Neuronal stem cell (in vitro differentiated cells): ENCODE data around the gene SNRNP200.

ENCODE experiments used
- DNase-seq: peaks from one replicate; pipeline ENCODE4 v3.0.0-alpha.2; 2013; ENCODE audit warnings: low spot score
- H2AFZ ChIP-seq: one replicate; pipeline ENCODE4 v1.6.1; 2013; ENCODE audit warnings: mild to moderate bottlenecking, low read length, inconsistent platforms
- H2AK5ac ChIP-seq: 2 replicates; pipeline ENCODE4 v1.6.1; 2013; ENCODE audit warnings: low read depth, mild to moderate bottlenecking, inconsistent platforms, low read length, moderate library complexity, mixed read lengths
- H2BK120ac ChIP-seq: 2 replicates; pipeline ENCODE4 v1.6.1; 2013; ENCODE audit warnings: low read depth, mild to moderate bottlenecking, inconsistent platforms, low read length, moderate library complexity, mixed read lengths
- H2BK12ac ChIP-seq: one replicate; pipeline ENCODE4 v1.6.1; 2013; ENCODE audit warnings: low read length, inconsistent platforms
- H2BK15ac ChIP-seq: 2 replicates; pipeline ENCODE4 v1.6.1; 2013; ENCODE audit warnings: mild to moderate bottlenecking, low read length, inconsistent platforms, mixed read lengths
- H2BK5ac ChIP-seq: one replicate; pipeline ENCODE4 v1.6.1; 2013; ENCODE audit warnings: inconsistent platforms, mild to moderate bottlenecking, low read length, moderate library complexity
- H3K14ac ChIP-seq: one replicate; pipeline ENCODE4 v1.6.1; 2013; ENCODE audit warnings: low read length, inconsistent platforms
- H3K18ac ChIP-seq: 2 replicates; pipeline ENCODE4 v1.6.1; 2013; ENCODE audit warnings: low read length, inconsistent platforms
- H3K23ac ChIP-seq: 2 replicates; pipeline ENCODE4 v1.6.1; 2013; ENCODE audit warnings: low read depth, mild to moderate bottlenecking, mixed read lengths, low read length, inconsistent platforms; ENCODE audit not compliant: poor library complexity
- H3K27ac ChIP-seq: replicated peaks from 3 replicates; pipeline ENCODE4 v1.5.1; 2013; ENCODE audit warnings: low read length, inconsistent platforms
- H3K27me3 ChIP-seq, 3 experiments: 2 replicates each; pipeline ENCODE4 v1.6.1; 2013; ENCODE audit warnings: low read length in 3 of 3, mild to moderate bottlenecking in 2 of 3, inconsistent platforms in 1 of 3, low read depth in 1 of 3, mixed read lengths in 1 of 3, moderate library complexity in 1 of 3; ENCODE audit not compliant: control insufficient read depth in 3 of 3, insufficient read depth in 3 of 3
- H3K36me3 ChIP-seq, 2 donors: replicated peaks in 1 of 2; 2 replicates each; pipeline ENCODE4 v1.6.1; 2013; ENCODE audit warnings: low read length in 2 of 2; ENCODE audit not compliant: control insufficient read depth in 2 of 2, insufficient read depth in 2 of 2
- H3K4ac ChIP-seq: 2 replicates; pipeline ENCODE4 v1.6.1; 2013; ENCODE audit warnings: inconsistent platforms, mild to moderate bottlenecking, low read length, moderate library complexity
- H3K4me1 ChIP-seq, 2 donors: 1 replicate in 1 of 2; 2 replicates in 1 of 2; pipeline ENCODE4 v1.6.1; 2013; ENCODE audit warnings: low read length in 2 of 2, low read depth in 1 of 2; ENCODE audit not compliant: control insufficient read depth in 2 of 2, insufficient read depth in 1 of 2
- H3K4me2 ChIP-seq: one replicate; pipeline ENCODE4 v1.6.1; 2013; ENCODE audit warnings: mild to moderate bottlenecking, low read length, inconsistent platforms; ENCODE audit not compliant: insufficient read depth, poor library complexity, severe bottlenecking
- H3K4me3 ChIP-seq, 2 donors: 2 replicates each; pipeline ENCODE4 v1.5.1; 2013; ENCODE audit warnings: low read length in 2 of 2, mild to moderate bottlenecking in 2 of 2, inconsistent platforms in 1 of 2, moderate library complexity in 1 of 2
- H3K79me1 ChIP-seq: one replicate; pipeline ENCODE4 v1.6.1; 2013; ENCODE audit warnings: low read depth, mild to moderate bottlenecking, inconsistent platforms, low read length, moderate library complexity
- H3K9ac ChIP-seq: one replicate; pipeline ENCODE4 v1.6.1; 2013; ENCODE audit warnings: mild to moderate bottlenecking, low read depth, low read length, inconsistent platforms; ENCODE audit not compliant: poor library complexity
- H3K9me3 ChIP-seq, 2 donors: replicated peaks in 1 of 2; 2 replicates each; pipeline versions ENCODE3 to v1.6.1; 2013; ENCODE audit warnings: low read length in 2 of 2, mild to moderate bottlenecking in 2 of 2, inconsistent platforms in 1 of 2, low read depth in 1 of 2, mixed read lengths in 1 of 2, moderate library complexity in 1 of 2; ENCODE audit not compliant: control insufficient read depth in 2 of 2, insufficient read depth in 1 of 2
- H4K8ac ChIP-seq: one replicate; pipeline ENCODE4 v1.6.1; 2013; ENCODE audit warnings: low read depth, mild to moderate bottlenecking, inconsistent platforms, low read length, moderate library complexity
- H4K91ac ChIP-seq: one replicate; pipeline ENCODE4 v1.6.1; 2013; ENCODE audit warnings: low read length, low read depth, mild to moderate bottlenecking, inconsistent platforms; ENCODE audit not compliant: poor library complexity
- WGBS, 2 donors: extraction: QIAGEN DNeasy Blood & Tissue Kit; methylation state at CpG; one replicate each; pipeline ENCODE4 v1.1.7; 2013; ENCODE audit warnings: missing lambda C conversion rate in 2 of 2, mixed read lengths in 1 of 2; ENCODE audit not compliant: insufficient read length in 2 of 2, insufficient replicate concordance in 1 of 2; ENCODE audit errors: extremely low coverage in 2 of 2; 5-methylcytosine and 5-hydroxymethylcytosine counted together

Gene SNRNP200

DNA sequence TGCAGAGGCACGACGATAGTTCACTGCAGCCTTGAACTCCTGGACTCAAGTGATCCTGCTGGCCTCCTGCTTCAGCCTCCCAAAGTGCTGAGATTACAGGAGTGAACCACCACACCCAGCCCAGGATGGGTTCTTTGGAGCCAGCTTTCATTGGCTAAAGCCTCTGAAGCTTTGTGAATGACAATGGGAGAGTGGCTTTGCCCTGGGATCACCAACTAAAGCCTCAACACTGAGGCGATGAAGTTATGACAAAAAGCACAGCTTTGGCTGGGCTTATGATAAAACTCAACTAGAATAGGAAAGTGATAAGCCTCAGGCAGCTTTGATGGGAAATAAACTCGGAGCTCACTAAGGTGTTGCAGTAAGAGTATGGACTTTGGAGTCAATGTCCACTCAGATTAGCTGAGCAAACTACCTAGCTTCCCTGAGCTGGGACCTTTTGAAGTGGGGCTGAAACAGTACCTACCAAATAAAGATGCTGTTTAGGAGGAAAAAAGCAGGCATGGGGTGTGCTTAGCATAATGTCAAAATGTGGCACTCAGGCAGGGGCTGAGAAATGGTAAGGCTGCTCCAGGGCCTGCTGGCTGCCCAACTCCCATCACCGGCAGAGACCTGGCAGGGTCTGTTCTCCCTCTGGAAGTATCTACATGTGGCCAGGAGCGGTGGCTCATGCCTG is 43.9 kb downstream of the SNRNP200 start:
- H3K27ac ChIP-seq = no peak overlapping the region
- no peaks in the 10 kb centered on the region for H3K27me3 ChIP-seq
- no peak overlapping the region for H2BK120ac ChIP-seq
- no CpG with 5 or more reads among the region's 6 CpGs for WGBS, 2 donors
- H3K36me3 ChIP-seq = peaks cover 2 to 54% of the 10 kb centered on the region in 2 donors
- peaks cover 0 to 13% of the 10 kb centered on the region in 2 donors for H3K4me1 ChIP-seq
- H2BK12ac ChIP-seq = no peak overlapping the region
- H3K23ac ChIP-seq = no peak overlapping the region
- H3K9ac ChIP-seq = no peak overlapping the region
- no peak overlapping the region for H3K4ac ChIP-seq
- no peaks in the 10 kb centered on the region for H3K9me3 ChIP-seq
- no peak overlapping the region for H2AFZ ChIP-seq
- no peak overlapping the region for H3K4me3 ChIP-seq
- no peak overlapping the region for H2BK15ac ChIP-seq
- no peak overlapping the region for H4K8ac ChIP-seq
- no peak overlapping the region for H4K91ac ChIP-seq
- H3K79me1 ChIP-seq = peaks cover 7% of the 10 kb centered on the region
- H2AK5ac ChIP-seq = no peak overlapping the region
- no peak overlapping the region for H3K18ac ChIP-seq
- H3K14ac ChIP-seq = no peak overlapping the region
- DNase-seq = no peak
- no peak overlapping the region for H3K4me2 ChIP-seq
- no peak overlapping the region for H2BK5ac ChIP-seq

DNA sequence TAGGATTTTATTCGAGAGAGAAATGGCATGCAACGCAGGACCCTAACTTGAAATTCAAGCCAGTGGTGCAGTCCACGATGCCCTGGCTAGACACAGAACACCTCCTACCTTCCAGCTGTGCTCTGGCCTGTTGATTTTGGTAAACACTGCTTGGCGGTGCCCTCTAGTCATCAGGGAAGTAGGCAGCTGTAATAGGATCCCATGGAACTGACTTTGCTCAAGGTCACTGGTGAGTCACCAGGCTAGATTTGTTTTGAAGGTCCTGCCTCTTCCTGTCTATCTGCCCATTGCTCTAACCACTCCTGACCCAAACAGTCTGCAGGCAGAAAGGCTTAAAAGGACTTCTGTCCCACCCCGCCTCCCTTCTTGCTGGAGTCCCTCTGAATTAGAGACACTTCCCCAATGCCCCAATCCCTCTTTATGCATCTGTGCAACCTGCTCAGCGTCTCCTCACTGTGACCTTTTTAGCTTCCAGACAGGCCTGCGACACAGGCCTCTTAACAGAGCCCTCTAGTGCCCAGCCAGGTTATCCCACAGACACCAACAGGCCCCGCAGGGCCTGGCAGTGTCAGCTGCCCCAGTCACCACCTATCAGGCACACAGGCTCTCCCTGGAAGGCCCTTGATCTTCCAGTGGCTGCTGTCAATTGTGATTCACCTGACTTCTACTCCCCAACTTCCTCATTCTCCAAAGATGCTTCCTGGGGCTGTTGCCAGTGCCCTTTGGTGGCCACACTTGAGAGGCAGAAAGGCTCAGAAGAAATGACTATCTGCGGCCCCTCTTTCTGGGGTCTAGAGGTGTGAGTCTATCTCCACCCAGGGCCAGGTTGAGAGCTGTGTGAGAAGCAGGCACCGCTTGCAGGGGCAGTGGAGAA is 44.7 kb downstream of the SNRNP200 start:
- Histone ChIP-seq H4K8ac (no peak overlapping the region), H2BK120ac (no peak overlapping the region), H3K36me3 (peaks cover 2 to 59% of the 10 kb centered on the region in 2 donors), H3K79me1 (peaks cover 4% of the 10 kb centered on the region), H4K91ac (no peak overlapping the region), H2AFZ (no peak overlapping the region), H3K4me1 (peaks cover 0 to 13% of the 10 kb centered on the region in 2 donors), H3K9me3 (no peaks in the 10 kb centered on the region), H2BK15ac (no peak overlapping the region), H3K23ac (no peak overlapping the region), H3K9ac (no peak overlapping the region), H3K14ac (no peak overlapping the region), H2BK5ac (peak overlapping the region; percentile 6), H3K27me3 (no peaks in the 10 kb centered on the region), H2BK12ac (no peak overlapping the region), H2AK5ac (no peak overlapping the region), H3K27ac (no peak overlapping the region), H3K4me2 (no peak overlapping the region), H3K18ac (no peak overlapping the region), H3K4me3 (no peak overlapping the region), H3K4ac (no peak overlapping the region)
- no CpG with 5 or more reads among the region's 10 CpGs for WGBS, 2 donors
- DNase-seq = no peak

DNA sequence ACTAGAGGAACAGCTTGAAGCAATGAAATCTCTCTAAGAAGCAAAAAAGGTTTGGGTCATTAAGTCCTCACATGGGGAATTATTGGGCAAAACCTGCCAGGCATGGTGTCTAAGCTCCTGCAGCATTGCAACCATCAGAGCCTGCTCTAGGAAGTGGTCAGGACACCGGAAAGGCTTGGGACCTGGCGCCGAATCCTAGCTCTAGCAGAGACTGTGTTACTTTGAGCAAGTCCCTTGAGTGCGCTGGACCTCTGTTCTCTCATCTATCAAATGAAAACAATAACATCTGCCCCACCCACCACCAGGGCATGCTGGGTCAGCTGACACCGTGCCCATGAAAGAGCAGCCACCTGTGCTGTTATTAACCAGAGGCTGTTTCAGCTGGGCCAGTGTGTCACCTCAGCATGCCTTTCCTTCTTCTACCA is 45.8 kb downstream of the SNRNP200 start:
- no peak overlapping the region for H3K4me3 ChIP-seq
- no peak overlapping the region for H3K4ac ChIP-seq
- H3K4me1 ChIP-seq = peaks cover 0 to 8% of the 10 kb centered on the region in 2 donors
- no peak overlapping the region for H4K91ac ChIP-seq
- H3K27ac ChIP-seq = no peak overlapping the region
- H3K36me3 ChIP-seq = peaks cover 6 to 70% of the 10 kb centered on the region in 2 donors
- no CpG with 5 or more reads among the region's 5 CpGs for WGBS, 2 donors
- H3K9me3 ChIP-seq = no peaks in the 10 kb centered on the region
- H3K27me3 ChIP-seq = no peaks in the 10 kb centered on the region
- no peak overlapping the region for H2BK12ac ChIP-seq
- no peak overlapping the region for H3K9ac ChIP-seq
- no peak overlapping the region for H3K4me2 ChIP-seq
- H4K8ac ChIP-seq = no peak overlapping the region
- H2AFZ ChIP-seq = no peak overlapping the region
- peaks cover 6% of the 10 kb centered on the region for H3K79me1 ChIP-seq
- H2BK5ac ChIP-seq = no peak overlapping the region
- no peak overlapping the region for H3K18ac ChIP-seq
- no peak overlapping the region for H2AK5ac ChIP-seq
- no peak overlapping the region for H3K23ac ChIP-seq
- H3K14ac ChIP-seq = no peak overlapping the region
- H2BK120ac ChIP-seq = no peak overlapping the region
- no peak overlapping the region for H2BK15ac ChIP-seq
- DNase-seq = no peak
